NB4 (cell line): ENCODE measurements around the gene UEVLD.

Experiments
- CTCF ChIP-seq: IDR thresholded peaks from one replicate; pipeline ENCODE4 v1.5.1; 2012; ENCODE audit warnings: low read depth, low read length
- POLR2A ChIP-seq: IDR thresholded peaks from 2 replicates; pipeline ENCODE4 v1.6.1; 2011; ENCODE audit warnings: mild to moderate bottlenecking; ENCODE audit not compliant: insufficient read length; ENCODE audit errors: extremely low read depth

- TF ChIP-seq CTCF (no peak), POLR2A (no peak)
Measured at GRCh38 chr11:18523084-18523483, 65.5 kb downstream of the UEVLD start.
